Measurements from ENCODE around the gene ARL2BP.
A peak's percentile ranks its signal among the peaks of the same experiment; 100 is the strongest.

Gene ARL2BP

DNA sequence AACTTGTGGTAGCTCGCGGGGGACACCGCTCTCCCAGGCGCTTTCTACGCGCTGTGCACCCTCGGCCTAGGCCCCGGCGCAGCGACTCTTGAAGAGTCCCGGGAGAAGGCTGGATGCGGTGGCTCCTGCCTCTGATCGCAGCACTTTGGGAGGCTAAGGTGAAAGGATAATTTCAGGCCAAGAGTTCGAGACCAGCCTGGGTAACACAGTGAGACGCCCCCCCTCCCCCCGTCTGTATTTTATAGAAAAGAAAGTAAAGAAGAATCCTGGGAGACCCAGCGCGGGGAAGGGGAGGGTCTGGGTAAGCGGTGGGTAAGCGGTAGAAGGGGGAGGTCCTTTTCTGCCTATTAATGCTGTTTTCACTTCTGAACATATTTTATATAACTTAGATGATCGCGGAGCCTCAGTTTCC lies 39.9 kb downstream of the ARL2BP start:
- DNase-seq, result no peak

DNA sequence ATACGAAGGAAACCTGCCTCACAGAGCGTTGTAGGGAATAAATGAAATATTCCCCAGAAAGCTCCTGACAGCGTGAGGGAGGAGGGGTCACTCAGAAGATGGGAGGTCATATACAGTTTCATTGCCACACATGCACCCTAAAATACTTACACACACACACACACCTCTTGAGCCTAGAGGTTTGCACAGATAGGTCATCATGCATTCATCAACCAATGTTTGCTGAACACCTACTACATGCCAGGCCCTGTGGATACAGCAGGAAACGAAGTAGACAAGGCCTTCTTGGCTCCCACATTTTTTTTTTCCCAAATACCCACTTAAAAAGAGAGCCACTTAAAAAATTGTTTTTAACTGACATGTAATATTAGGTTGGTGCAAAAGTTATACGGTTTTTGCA lies 40.3 kb downstream of the ARL2BP start:
- no peak for DNase-seq

DNA sequence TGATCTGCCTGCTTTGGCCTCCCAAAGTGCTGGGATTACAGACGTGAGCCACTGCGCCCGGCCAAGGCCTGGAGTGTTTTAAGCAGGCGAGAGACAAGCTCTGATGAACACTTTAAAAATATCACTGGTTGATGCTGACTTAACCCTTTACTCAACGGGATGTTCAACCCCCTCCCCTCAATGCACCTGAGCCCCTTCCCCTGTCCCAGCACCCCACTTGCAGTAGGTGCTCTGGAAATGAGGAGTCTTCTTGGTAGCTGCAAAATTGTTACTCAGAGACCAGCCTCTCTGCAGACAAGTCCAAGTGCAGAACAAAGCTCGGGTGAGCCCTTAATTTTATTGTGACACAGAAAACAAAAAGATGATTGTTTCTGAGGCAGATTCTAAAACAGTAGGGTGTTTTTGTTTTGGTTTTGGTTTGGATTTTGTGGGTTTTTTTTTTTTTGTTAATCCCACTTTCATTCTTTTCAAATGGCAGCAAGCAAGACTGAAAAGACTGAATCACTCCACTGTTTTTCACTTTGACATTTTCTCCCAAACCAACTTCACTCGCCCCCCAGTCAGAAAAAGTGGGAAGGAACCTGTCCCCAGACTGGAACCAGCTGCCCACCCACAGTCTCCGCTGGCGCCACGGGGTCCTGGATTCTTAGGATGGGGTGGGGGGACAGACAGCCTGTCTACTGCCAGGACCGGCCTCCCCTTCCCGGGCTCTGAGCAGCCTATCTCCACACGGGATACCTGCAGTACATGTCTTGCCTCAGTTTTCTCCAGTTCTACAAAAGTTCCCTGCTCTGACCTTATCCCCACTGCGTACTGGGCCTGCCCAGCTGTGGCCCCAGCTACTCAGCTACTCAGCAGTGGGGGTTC lies 44.6 kb downstream of the ARL2BP start:
- no peak for DNase-seq

DNA sequence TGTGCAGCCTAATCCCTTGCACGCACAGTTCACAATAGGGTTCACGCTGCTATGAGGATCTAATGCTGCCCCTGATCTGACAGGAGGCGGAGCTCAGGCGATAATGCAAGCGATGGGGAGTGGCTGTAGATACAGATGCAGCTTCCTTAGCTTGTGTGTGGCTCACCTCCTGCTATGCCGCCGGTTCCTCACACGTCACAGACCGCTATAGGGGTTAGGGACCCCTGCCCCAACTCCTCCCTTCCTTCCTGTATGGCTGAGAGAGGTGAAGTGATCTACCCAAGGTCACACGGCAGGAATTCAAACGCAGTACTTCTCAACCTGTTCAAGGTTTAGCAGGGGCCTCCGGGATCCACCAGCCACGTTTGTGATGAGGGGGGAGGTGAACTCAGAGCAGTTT lies 52.8 kb downstream of the ARL2BP start:
- no peak for DNase-seq

DNA sequence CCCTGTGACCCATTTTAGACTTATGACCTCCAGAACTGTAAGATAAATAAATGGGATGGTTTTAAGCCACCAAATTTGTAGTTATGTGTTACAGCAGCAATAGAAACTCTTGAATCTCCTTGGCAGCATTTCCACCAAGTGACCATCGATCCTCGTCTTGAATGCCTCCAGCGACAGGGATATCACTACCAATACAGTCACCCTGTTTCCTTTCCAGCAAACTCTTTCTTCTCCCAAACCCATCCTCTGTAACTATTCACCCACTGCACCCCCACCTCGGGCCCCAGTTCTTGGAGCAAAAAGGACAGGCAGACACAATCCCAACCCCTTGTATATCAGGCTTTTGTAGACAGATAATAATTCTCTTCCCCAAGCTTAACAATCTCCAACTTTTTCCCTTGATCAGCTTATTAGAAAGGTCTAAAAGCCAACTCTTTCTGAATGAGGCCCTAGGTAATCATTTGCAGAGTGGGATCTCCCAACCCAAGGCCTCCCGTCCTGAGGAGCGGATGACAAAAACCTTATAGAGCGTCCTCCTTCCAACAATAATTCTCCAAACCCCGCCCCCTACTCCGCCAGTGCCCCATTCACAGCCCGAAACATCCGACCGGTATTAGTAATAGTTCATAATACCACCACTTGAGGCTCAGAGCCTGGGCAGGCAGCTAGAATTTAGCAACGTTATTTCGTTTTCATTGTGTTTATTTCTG lies 54.1 kb downstream of the ARL2BP start:
- peak; percentile 90 for DNase-seq

DNA sequence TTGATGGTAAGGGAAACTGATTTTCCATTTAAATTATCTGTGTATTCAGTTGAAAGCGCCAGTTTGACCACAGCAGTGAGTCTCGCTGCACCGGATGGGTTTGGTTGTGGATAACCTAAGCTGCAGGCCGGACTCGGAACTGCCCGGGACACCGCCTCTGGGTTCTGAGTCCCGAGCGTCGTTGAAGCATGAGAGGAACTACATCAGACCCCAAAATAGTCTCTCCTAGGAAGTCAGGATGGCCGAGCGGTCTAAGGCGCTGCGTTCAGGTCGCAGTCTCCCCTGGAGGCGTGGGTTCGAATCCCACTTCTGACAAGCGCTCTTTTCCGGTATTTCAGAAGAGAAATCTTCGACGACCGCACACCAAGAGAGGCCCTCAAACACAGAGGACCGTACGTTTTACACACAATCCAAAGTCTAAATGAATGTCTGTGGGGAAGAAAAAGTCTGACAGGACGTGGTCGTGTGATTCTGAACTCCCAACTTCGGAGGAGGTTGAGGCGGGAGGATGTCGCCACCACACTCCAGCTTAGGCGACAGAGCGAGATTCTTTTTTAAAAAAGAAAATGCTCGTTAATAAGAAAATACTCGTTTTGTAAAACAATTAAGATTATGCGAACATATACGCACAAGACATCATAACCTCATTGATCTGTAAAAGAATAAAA lies 54.8 kb downstream of the ARL2BP start:
- DNase-seq, result peak; percentile 96

DNA sequence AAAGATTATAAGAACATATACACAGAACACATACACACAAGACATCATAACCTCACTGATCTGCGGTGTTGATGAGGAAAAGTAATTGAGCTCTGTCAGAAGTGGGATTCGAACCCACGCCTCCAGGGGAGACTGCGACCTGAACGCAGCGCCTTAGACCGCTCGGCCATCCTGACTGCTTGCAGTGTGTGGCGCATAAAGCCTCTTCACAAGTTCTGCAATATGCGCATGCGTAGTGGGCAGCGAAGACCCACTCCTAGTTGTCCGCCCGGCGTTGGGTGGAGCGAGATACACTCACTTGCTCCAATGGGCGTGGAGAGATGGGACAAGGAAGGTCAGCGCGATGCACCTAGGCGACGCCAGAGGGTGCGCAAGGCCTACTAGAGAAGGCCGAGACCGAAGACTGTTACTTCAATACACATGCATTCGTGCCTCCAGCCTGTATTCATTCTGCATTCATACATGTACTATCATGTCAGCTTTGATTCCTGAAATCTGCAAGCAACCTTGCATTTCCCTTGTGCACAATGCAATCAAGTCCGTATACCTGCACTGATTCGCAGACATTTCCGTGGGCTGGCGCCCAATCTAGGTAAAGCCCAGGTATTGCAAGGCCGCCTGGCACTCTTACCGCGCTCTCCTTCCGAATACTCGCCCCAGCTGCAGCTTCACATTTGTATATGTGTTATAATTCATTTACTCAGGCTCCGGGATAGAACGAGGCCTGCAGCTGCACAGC lies 55.5 kb downstream of the ARL2BP start:
- peak; percentile 98 for DNase-seq

DNA sequence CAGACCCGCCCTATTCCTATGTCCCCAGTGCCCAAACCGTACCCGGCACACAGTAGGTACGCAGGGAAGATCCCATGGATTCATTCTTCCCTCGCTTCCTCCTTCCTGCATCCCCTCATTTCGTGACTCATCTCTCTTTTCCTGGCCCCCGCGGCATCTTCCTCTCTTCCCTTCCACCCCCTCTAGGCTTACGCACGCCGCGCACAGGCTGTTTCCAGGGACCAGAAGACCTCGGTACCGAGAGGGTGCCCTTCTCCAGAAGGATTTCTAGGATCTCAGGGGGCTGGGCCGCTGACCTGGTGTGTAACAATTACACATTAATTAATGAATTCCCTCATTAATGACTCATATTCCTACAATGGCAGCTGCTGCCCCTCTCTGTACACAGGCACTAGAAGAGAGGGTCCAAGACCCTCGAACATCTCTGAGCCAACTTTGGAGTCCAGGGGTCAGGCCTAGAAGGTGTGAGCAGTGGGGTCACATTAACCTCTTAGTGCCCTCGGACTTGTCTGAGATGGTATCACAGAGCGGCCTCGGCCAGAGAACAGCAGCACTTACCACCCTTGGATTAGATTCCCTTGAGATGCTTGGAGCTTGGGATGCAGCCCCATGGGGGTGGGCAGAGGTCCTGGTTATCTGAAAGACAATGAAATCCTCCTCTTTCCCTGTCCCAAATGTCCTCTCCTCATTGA lies 56.2 kb downstream of the ARL2BP start:
- DNase-seq, result no peak
